ENCODE results near the gene MISP.
"Not testable (repeated sequence)": the region's sequence is repeated elsewhere in the genome, so short reads cannot be mapped to it uniquely, and the experiment has no call there.

The MISP gene

GRCh38 chr19:741506-742131, 9.3 kb upstream of the MISP start:
- H3K27ac ChIP-seq (replicated peaks), result no peak overlapping the region
- no peak overlapping the region for H3K4me3 ChIP-seq (replicated peaks; ENCODE audit: insufficient read depth, low read length)
- no peaks in the 10 kb centered on the region for H3K27me3 ChIP-seq (ENCODE audit: insufficient read depth, poor library complexity, severe bottlenecking)
- TF ChIP-seq SPI1 (IDR thresholded peaks at IDR 0.05; ENCODE audit: borderline replicate concordance, low read depth) (no peak), POLR2AphosphoS5 (IDR thresholded peaks at IDR 0.05; ENCODE audit: low read depth) (no peak), CTCF (IDR thresholded peaks at IDR 0.05; ENCODE audit: insufficient read depth, low read length) (peak; percentile 16)
- peak in 1 of 2 experiments; percentile 42 for DNase-seq (ENCODE audit: low read depth in 1 of 2, low spot score in 1 of 2)

- Histone ChIP-seq H3K27me3 (ENCODE audit: insufficient read depth, poor library complexity, severe bottlenecking) (no peaks in the 10 kb centered on the region), H3K4me3 (replicated peaks; ENCODE audit: insufficient read depth, low read length) (no peak overlapping the region), H3K27ac (replicated peaks) (no peak overlapping the region)
- no peak for DNase-seq (ENCODE audit: low read depth in 1 of 2, low spot score in 1 of 2)
- TF ChIP-seq REST (IDR thresholded peaks at IDR 0.05; ENCODE audit: insufficient replicate concordance, low read depth) (no peak), SPI1 (IDR thresholded peaks at IDR 0.05; ENCODE audit: borderline replicate concordance, low read depth) (no peak), POLR2AphosphoS5 (IDR thresholded peaks at IDR 0.05; ENCODE audit: low read depth) (no peak), CTCF (IDR thresholded peaks at IDR 0.05; ENCODE audit: insufficient read depth, low read length) (no peak), GABPA (IDR thresholded peaks at IDR 0.05; ENCODE audit: low read depth) (no peak)
Observed at GRCh38 chr19:742540-743075, 8.3 kb upstream of the MISP start.

- Histone ChIP-seq H3K27ac (replicated peaks) (no peak overlapping the region), H3K4me3 (replicated peaks; ENCODE audit: insufficient read depth, low read length) (no peak overlapping the region), H3K27me3 (ENCODE audit: insufficient read depth, poor library complexity, severe bottlenecking) (no peaks in the 10 kb centered on the region)
- TF ChIP-seq REST (IDR thresholded peaks at IDR 0.05; ENCODE audit: insufficient replicate concordance, low read depth) (no peak), CTCF (IDR thresholded peaks at IDR 0.05; ENCODE audit: insufficient read depth, low read length) (no peak), POLR2AphosphoS5 (IDR thresholded peaks at IDR 0.05; ENCODE audit: low read depth) (no peak), SPI1 (IDR thresholded peaks at IDR 0.05; ENCODE audit: borderline replicate concordance, low read depth) (no peak), GABPA (IDR thresholded peaks at IDR 0.05; ENCODE audit: low read depth) (no peak)
- no peak for DNase-seq (ENCODE audit: low read depth in 1 of 2, low spot score in 1 of 2)
Observed at GRCh38 chr19:743168-743687, 7.7 kb upstream of the MISP start.

- not testable (repeated sequence) for H3K27me3 ChIP-seq (ENCODE audit: insufficient read depth, poor library complexity, severe bottlenecking); H3K4me3 ChIP-seq (replicated peaks; ENCODE audit: insufficient read depth, low read length); DNase-seq (ENCODE audit: low read depth in 1 of 2, low spot score in 1 of 2); H3K27ac ChIP-seq (replicated peaks)
Observed at GRCh38 chr19:745138-745537, 5.8 kb upstream of the MISP start.
